Measurements from ENCODE around the gene MUCL3. TPM values are rescaled to one million over a fixed set of nuclear protein-coding genes. Genes with fewer than 3 reads are reported as not detected.
A peak's percentile ranks its signal among the peaks of the same experiment; 100 is the strongest.
"Not testable (repeated sequence)": the region's sequence is repeated elsewhere in the genome, so short reads cannot be mapped to it uniquely, and the experiment has no call there.

Gene MUCL3
- total RNA-seq, 1 donor from 2014 or later, result not detected

DNA sequence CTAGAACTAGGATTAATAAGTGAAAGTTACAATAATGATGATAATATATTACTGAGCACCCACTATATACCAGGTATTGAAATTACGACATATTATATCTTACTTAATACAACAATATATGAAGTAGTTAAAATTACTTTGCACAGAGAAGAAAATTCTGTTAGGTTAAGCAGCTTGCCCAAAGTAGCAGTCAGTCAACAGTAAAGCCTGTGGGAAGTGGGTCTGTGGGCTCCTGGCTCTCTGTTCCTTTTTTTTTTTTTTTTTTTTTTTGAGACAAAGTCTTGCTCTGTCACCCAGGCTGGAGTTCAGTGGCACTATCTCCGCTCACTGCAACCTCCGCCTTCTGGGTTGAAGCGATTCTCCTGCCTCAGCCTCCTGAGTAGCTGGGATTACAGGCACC, 37.5 kb upstream of the MUCL3 start:
- TF ChIP-seq, protein P1, sequence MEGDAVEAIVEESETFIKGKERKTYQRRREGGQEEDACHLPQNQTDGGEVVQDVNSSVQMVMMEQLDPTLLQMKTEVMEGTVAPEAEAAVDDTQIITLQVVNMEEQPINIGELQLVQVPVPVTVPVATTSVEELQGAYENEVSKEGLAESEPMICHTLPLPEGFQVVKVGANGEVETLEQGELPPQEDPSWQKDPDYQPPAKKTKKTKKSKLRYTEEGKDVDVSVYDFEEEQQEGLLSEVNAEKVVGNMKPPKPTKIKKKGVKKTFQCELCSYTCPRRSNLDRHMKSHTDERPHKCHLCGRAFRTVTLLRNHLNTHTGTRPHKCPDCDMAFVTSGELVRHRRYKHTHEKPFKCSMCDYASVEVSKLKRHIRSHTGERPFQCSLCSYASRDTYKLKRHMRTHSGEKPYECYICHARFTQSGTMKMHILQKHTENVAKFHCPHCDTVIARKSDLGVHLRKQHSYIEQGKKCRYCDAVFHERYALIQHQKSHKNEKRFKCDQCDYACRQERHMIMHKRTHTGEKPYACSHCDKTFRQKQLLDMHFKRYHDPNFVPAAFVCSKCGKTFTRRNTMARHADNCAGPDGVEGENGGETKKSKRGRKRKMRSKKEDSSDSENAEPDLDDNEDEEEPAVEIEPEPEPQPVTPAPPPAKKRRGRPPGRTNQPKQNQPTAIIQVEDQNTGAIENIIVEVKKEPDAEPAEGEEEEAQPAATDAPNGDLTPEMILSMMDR (IDR thresholded peaks at IDR 0.05; ENCODE audit: unreplicated experiment), result no peak
- DNase-seq (ENCODE audit: low spot score), result no peak
- peaks cover 2% of the 10 kb centered on the region for H3K27me3 Mint-ChIP-seq (ENCODE audit: unreplicated experiment)
- H3K4me1 Mint-ChIP-seq (ENCODE audit: unreplicated experiment), result peaks cover 2% of the 10 kb centered on the region
- no peaks in the 10 kb centered on the region for H3K9me3 Mint-ChIP-seq (ENCODE audit: unreplicated experiment)
- H3K4me3 Mint-ChIP-seq (ENCODE audit: unreplicated experiment), result no peak overlapping the region
- H3K36me3 Mint-ChIP-seq (ENCODE audit: low read depth, unreplicated experiment), result no peaks in the 10 kb centered on the region
- H3K27ac Mint-ChIP-seq (ENCODE audit: unreplicated experiment), result no peak overlapping the region

DNA sequence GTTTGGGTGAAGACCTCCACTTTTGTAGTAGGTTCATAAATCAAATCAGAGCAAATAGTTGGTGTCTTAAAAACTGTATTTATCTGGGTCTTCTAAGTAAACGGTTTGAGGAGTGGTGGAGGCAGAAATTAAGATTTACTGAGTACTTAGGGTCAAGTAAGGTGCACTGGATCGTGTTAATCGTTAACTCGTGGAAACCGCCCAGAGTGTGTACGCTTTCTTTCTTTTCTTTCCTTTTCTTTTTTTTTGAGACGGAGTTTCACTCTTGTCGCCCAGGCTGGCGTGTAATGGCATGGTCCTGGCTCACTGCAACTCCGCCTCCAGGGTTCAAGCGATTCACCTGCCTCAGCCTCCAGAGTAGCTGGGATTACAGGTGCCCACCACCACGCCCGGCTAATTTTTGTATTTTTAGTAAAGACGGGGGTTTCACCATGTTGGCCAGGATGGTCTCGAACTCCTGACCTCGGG, 33.4 kb upstream of the MUCL3 start:
- not testable (repeated sequence) for H3K27ac Mint-ChIP-seq (ENCODE audit: unreplicated experiment); DNase-seq (ENCODE audit: low spot score); H3K9me3 Mint-ChIP-seq (ENCODE audit: unreplicated experiment); H3K27me3 Mint-ChIP-seq (ENCODE audit: unreplicated experiment)
- H3K36me3 Mint-ChIP-seq (ENCODE audit: low read depth, unreplicated experiment), result peaks cover 17% of the 10 kb centered on the region
- H3K4me3 Mint-ChIP-seq (ENCODE audit: unreplicated experiment), result peak overlapping the region; percentile 87
- H3K4me1 Mint-ChIP-seq (ENCODE audit: unreplicated experiment), result peaks cover 11% of the 10 kb centered on the region

DNA sequence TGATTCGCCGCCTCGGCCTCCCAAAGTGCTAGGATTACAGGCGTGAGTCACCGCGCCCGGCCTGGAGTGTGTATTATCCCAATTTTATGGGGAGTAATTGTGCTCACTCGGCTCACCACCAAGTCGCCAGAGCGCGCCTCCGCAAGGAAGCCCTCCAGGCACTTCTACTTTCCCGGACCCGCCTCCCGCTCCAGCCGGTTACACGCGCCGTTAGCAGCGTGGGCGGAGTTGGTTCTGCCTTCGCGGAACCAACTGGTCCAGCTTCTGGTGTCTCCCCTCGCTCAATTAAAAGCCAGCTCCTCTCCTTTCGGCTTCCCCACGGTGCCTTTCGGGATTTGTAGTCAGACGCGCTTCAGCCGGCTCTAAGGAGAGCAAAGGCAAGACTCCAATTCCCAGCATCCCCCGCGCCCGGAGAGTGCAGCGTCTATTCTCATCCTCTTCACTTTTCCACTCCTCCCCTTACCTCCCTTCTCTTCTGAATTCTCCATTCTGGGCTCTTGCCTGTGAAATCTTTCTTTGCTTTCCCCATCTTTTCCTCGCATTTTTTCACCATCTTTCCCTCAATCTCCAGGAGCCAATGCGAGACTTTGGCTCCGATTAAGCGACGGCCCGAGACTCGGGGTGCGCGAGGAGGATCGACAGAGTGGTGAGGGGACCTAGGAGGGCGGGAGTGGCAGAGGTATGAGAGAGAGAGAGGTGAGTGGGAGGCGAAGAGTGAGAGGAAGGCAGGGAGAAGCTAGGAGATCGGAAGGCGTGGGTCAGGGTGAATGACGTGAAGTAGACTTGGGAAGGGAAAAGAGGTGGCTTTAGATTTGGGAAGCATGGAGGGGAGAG, 32.8 kb upstream of the MUCL3 start, which contains the start of gene GTF2H4:
Gene GTF2H4 (plus strand): TSS at position 450 of the 834 bp plus-strand sequence.
- peak within 1 kb of the TSS; percentile 98 for H3K4me3 Mint-ChIP-seq (ENCODE audit: unreplicated experiment)
- peaks cover 11% of the 10 kb centered on the region for H3K4me1 Mint-ChIP-seq (ENCODE audit: unreplicated experiment)
- H3K36me3 Mint-ChIP-seq (ENCODE audit: low read depth, unreplicated experiment), result peaks cover 20% of the 10 kb centered on the region
- DNase-seq (ENCODE audit: low spot score), result peak; percentile 79
- H3K27ac Mint-ChIP-seq (ENCODE audit: unreplicated experiment), result peak within 1 kb of the TSS; percentile 7
- no peaks in the 10 kb centered on the region for H3K9me3 Mint-ChIP-seq (ENCODE audit: unreplicated experiment)
- H3K27me3 Mint-ChIP-seq (ENCODE audit: unreplicated experiment), result peaks cover 1% of the 10 kb centered on the region
- TF ChIP-seq, protein P1 (IDR thresholded peaks at IDR 0.05; ENCODE audit: unreplicated experiment), result no peak

DNA sequence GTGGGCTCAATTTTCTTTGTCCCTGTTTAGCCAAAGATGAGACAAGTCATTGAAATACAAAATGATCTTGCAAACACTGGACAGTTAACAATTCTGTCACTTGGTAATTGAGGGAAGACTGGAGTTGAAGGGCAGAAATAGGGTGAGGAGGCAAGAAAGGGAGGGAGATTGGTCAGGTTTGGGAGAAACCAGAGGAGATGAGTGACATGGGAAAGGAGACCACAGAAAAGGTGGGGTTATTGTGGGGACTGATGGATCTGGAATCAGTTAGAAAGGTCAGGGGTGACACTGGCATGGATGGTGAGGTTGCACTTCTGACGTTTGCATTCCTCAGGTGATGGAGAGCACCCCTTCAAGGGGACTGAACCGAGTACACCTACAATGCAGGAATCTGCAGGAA, 32.1 kb upstream of the MUCL3 start:
- Mint-ChIP-seq H3K27me3 (ENCODE audit: unreplicated experiment) (peaks cover 1% of the 10 kb centered on the region), H3K4me3 (ENCODE audit: unreplicated experiment) (peak overlapping the region; percentile 98), H3K36me3 (ENCODE audit: low read depth, unreplicated experiment) (peaks cover 20% of the 10 kb centered on the region), H3K4me1 (ENCODE audit: unreplicated experiment) (peaks cover 11% of the 10 kb centered on the region), H3K9me3 (ENCODE audit: unreplicated experiment) (no peaks in the 10 kb centered on the region), H3K27ac (ENCODE audit: unreplicated experiment) (no peak overlapping the region)
- no peak for DNase-seq (ENCODE audit: low spot score)
- TF ChIP-seq, protein P1 (IDR thresholded peaks at IDR 0.05; ENCODE audit: unreplicated experiment), result no peak

DNA sequence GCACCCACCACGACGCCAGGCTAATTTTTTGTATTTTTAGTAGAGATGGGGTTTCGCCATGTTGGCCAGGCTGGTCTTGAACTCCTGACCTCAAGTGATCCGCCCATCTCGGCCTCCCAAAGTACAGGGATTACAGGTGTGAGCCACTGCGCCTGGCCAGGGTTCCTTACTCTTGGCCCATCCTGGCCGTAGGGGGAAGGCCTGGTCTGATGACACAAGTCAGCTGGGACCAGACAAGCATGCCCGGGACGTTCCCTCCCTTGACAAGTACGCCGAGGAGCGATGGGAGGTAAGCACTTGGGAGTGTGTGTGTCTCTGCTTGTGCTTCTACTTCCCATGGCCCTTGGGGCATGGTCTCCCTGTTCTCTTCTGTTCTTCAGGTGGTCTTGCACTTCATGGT, 30.3 kb upstream of the MUCL3 start:
- H3K4me3 Mint-ChIP-seq (ENCODE audit: unreplicated experiment); H3K27me3 Mint-ChIP-seq (ENCODE audit: unreplicated experiment); H3K9me3 Mint-ChIP-seq (ENCODE audit: unreplicated experiment); H3K27ac Mint-ChIP-seq (ENCODE audit: unreplicated experiment); DNase-seq (ENCODE audit: low spot score): not testable (repeated sequence)
- peaks cover 20% of the 10 kb centered on the region for H3K36me3 Mint-ChIP-seq (ENCODE audit: low read depth, unreplicated experiment)
- peaks cover 12% of the 10 kb centered on the region for H3K4me1 Mint-ChIP-seq (ENCODE audit: unreplicated experiment)

All from endothelial cell (in vitro differentiated cells).